Neuronal stem cell (in vitro differentiated cells): ENCODE measurements around the gene SSR3.
"Not testable (repeated sequence)": the region's sequence is repeated elsewhere in the genome, so short reads cannot be mapped to it uniquely, and the experiment has no call there.

Experiments
- DNase-seq: peaks from one replicate; pipeline ENCODE4 v3.0.0-alpha.2; 2013; ENCODE audit warnings: low spot score
- H2AFZ ChIP-seq: one replicate; pipeline ENCODE4 v1.6.1; 2013; ENCODE audit warnings: mild to moderate bottlenecking, low read length, inconsistent platforms
- H2AK5ac ChIP-seq: 2 replicates; pipeline ENCODE4 v1.6.1; 2013; ENCODE audit warnings: low read depth, mild to moderate bottlenecking, inconsistent platforms, low read length, moderate library complexity, mixed read lengths
- H2BK120ac ChIP-seq: 2 replicates; pipeline ENCODE4 v1.6.1; 2013; ENCODE audit warnings: low read depth, mild to moderate bottlenecking, inconsistent platforms, low read length, moderate library complexity, mixed read lengths
- H2BK12ac ChIP-seq: one replicate; pipeline ENCODE4 v1.6.1; 2013; ENCODE audit warnings: low read length, inconsistent platforms
- H2BK15ac ChIP-seq: 2 replicates; pipeline ENCODE4 v1.6.1; 2013; ENCODE audit warnings: mild to moderate bottlenecking, low read length, inconsistent platforms, mixed read lengths
- H2BK5ac ChIP-seq: one replicate; pipeline ENCODE4 v1.6.1; 2013; ENCODE audit warnings: inconsistent platforms, mild to moderate bottlenecking, low read length, moderate library complexity
- H3K14ac ChIP-seq: one replicate; pipeline ENCODE4 v1.6.1; 2013; ENCODE audit warnings: low read length, inconsistent platforms
- H3K18ac ChIP-seq: 2 replicates; pipeline ENCODE4 v1.6.1; 2013; ENCODE audit warnings: low read length, inconsistent platforms
- H3K23ac ChIP-seq: 2 replicates; pipeline ENCODE4 v1.6.1; 2013; ENCODE audit warnings: low read depth, mild to moderate bottlenecking, mixed read lengths, low read length, inconsistent platforms; ENCODE audit not compliant: poor library complexity
- H3K27ac ChIP-seq: replicated peaks from 3 replicates; pipeline ENCODE4 v1.5.1; 2013; ENCODE audit warnings: low read length, inconsistent platforms
- H3K27me3 ChIP-seq, 3 experiments: 2 replicates each; pipeline ENCODE4 v1.6.1; 2013; ENCODE audit warnings: low read length in 3 of 3, mild to moderate bottlenecking in 2 of 3, inconsistent platforms in 1 of 3, low read depth in 1 of 3, mixed read lengths in 1 of 3, moderate library complexity in 1 of 3; ENCODE audit not compliant: control insufficient read depth in 3 of 3, insufficient read depth in 3 of 3
- H3K36me3 ChIP-seq, 2 donors: replicated peaks in 1 of 2; 2 replicates each; pipeline ENCODE4 v1.6.1; 2013; ENCODE audit warnings: low read length in 2 of 2; ENCODE audit not compliant: control insufficient read depth in 2 of 2, insufficient read depth in 2 of 2
- H3K4ac ChIP-seq: 2 replicates; pipeline ENCODE4 v1.6.1; 2013; ENCODE audit warnings: inconsistent platforms, mild to moderate bottlenecking, low read length, moderate library complexity
- H3K4me1 ChIP-seq, 2 donors: 1 replicate in 1 of 2; 2 replicates in 1 of 2; pipeline ENCODE4 v1.6.1; 2013; ENCODE audit warnings: low read length in 2 of 2, low read depth in 1 of 2; ENCODE audit not compliant: control insufficient read depth in 2 of 2, insufficient read depth in 1 of 2
- H3K4me2 ChIP-seq: one replicate; pipeline ENCODE4 v1.6.1; 2013; ENCODE audit warnings: mild to moderate bottlenecking, low read length, inconsistent platforms; ENCODE audit not compliant: insufficient read depth, poor library complexity, severe bottlenecking
- H3K4me3 ChIP-seq, 2 donors: 2 replicates each; pipeline ENCODE4 v1.5.1; 2013; ENCODE audit warnings: low read length in 2 of 2, mild to moderate bottlenecking in 2 of 2, inconsistent platforms in 1 of 2, moderate library complexity in 1 of 2
- H3K79me1 ChIP-seq: one replicate; pipeline ENCODE4 v1.6.1; 2013; ENCODE audit warnings: low read depth, mild to moderate bottlenecking, inconsistent platforms, low read length, moderate library complexity
- H3K9ac ChIP-seq: one replicate; pipeline ENCODE4 v1.6.1; 2013; ENCODE audit warnings: mild to moderate bottlenecking, low read depth, low read length, inconsistent platforms; ENCODE audit not compliant: poor library complexity
- H3K9me3 ChIP-seq, 2 donors: replicated peaks in 1 of 2; 2 replicates each; pipeline versions ENCODE3 to v1.6.1; 2013; ENCODE audit warnings: low read length in 2 of 2, mild to moderate bottlenecking in 2 of 2, inconsistent platforms in 1 of 2, low read depth in 1 of 2, mixed read lengths in 1 of 2, moderate library complexity in 1 of 2; ENCODE audit not compliant: control insufficient read depth in 2 of 2, insufficient read depth in 1 of 2
- H4K8ac ChIP-seq: one replicate; pipeline ENCODE4 v1.6.1; 2013; ENCODE audit warnings: low read depth, mild to moderate bottlenecking, inconsistent platforms, low read length, moderate library complexity
- H4K91ac ChIP-seq: one replicate; pipeline ENCODE4 v1.6.1; 2013; ENCODE audit warnings: low read length, low read depth, mild to moderate bottlenecking, inconsistent platforms; ENCODE audit not compliant: poor library complexity
- WGBS, 2 donors: extraction: QIAGEN DNeasy Blood & Tissue Kit; methylation state at CpG; one replicate each; pipeline ENCODE4 v1.1.7; 2013; ENCODE audit warnings: missing lambda C conversion rate in 2 of 2, mixed read lengths in 1 of 2; ENCODE audit not compliant: insufficient read length in 2 of 2, insufficient replicate concordance in 1 of 2; ENCODE audit errors: extremely low coverage in 2 of 2; 5-methylcytosine and 5-hydroxymethylcytosine counted together

The SSR3 gene

DNA sequence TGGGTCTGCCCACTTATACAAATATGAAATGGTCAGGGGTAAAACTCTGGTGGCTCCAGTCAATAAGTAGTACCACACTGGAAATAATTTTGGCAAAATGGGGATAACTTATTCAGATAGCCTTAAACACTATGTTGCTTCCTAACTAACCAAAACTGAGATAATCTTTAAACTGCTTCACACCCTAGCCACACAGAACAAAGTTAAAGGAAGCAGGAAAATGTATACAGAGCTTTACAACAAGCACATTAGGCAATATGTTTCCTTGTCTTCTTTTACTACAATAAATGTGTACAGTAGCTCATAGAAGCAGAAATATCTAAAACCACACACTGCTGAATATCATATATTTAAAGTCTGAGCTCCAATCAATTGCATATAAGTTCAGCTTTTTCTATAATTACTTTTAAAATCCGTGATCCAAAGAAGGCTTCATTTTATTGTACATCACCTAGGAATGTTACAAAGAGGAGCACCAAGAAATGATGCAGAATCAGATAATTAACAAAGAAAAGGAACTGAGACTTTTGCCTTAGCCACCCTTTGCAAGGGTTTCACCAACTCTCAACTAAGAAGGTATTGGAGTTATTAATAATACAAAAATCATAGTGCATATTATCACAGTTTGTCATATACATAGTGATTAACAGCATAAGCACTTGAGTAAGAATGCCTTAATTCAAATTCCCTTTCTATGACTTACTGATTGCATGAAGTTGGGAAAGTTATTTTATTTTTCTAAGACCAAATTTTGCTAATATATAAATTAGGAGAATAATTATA lies 9.2 kb upstream of the SSR3 start:
- Histone ChIP-seq H3K4me1 (no peaks in the 10 kb centered on the region), H2AK5ac (no peak overlapping the region), H3K9ac (no peak overlapping the region), H3K4ac (no peak overlapping the region), H3K18ac (no peak overlapping the region), H3K14ac (no peak overlapping the region), H3K9me3 (no peaks in the 10 kb centered on the region), H3K23ac (no peak overlapping the region), H2BK12ac (no peak overlapping the region), H3K79me1 (no peaks in the 10 kb centered on the region), H3K4me2 (no peak overlapping the region), H4K91ac (no peak overlapping the region), H4K8ac (no peak overlapping the region), H3K27me3 (peaks cover 0 to 4% (median 0%) of the 10 kb centered on the region in 3 experiments), H2AFZ (no peak overlapping the region), H2BK5ac (no peak overlapping the region), H2BK120ac (no peak overlapping the region), H3K36me3 (no peaks in the 10 kb centered on the region), H2BK15ac (no peak overlapping the region), H3K27ac (no peak overlapping the region), H3K4me3 (no peak overlapping the region)
- no peak for DNase-seq
- no CpG with 5 or more reads among the region's 1 CpG for WGBS, 2 donors

DNA sequence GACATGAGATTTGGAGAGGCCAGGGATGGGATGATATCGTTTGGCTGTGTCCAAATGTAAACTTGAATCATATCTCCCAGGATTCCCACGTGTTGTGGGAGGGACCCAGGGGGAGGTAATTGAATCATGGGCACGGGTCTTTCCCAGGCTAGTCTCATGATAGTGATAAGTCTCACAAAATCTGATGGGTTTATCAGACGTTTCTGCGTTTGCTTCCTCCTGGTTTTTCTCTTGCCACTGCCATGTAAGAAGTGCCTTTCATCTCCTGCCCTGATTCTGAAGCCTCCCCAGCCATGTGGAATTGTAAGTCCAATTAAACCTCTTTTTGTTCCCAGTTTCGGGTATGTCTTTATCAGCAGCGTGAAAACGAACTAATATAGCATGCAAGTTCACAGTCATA lies 7.6 kb upstream of the SSR3 start:
- not testable (repeated sequence) for H3K18ac ChIP-seq, H3K4me1 ChIP-seq, H4K91ac ChIP-seq, H2BK120ac ChIP-seq, H3K4me3 ChIP-seq, H3K27ac ChIP-seq, H2AK5ac ChIP-seq, H3K9me3 ChIP-seq, H2BK5ac ChIP-seq, H3K4ac ChIP-seq, H3K27me3 ChIP-seq, H3K4me2 ChIP-seq, H2BK15ac ChIP-seq, H2BK12ac ChIP-seq, H4K8ac ChIP-seq, H3K36me3 ChIP-seq, H3K9ac ChIP-seq, H3K23ac ChIP-seq, H3K79me1 ChIP-seq, DNase-seq, H2AFZ ChIP-seq, H3K14ac ChIP-seq
- no CpG with 5 or more reads among the region's 8 CpGs for WGBS, 2 donors

DNA sequence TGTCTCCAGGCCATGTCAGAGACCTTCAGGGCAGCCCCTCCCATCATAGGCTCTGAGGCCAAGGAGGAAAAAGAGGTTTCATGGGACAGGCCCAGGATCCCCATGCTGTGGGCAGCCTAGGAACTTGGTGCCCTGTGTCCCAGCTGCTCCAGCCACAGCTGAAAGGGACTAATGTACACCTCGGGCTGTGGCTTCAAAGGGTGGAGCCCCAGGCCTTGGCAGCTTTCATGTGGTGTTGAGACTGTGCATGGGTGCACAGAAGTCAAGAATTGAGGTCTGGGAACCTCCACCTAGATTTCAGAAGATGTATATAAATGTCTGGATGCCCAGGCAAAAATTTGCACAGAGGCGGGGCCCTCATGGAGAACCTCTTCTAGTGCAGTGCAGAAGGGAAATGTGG lies 6.6 kb upstream of the SSR3 start:
- H3K4me3 ChIP-seq = no peak overlapping the region
- no peak overlapping the region for H3K4ac ChIP-seq
- no peak overlapping the region for H3K27ac ChIP-seq
- no peak overlapping the region for H3K14ac ChIP-seq
- H4K91ac ChIP-seq = no peak overlapping the region
- H3K4me1 ChIP-seq = peaks cover 0 to 2% of the 10 kb centered on the region in 2 donors
- no peaks in the 10 kb centered on the region for H3K79me1 ChIP-seq
- no peak overlapping the region for H4K8ac ChIP-seq
- no peak for DNase-seq
- no peaks in the 10 kb centered on the region for H3K9me3 ChIP-seq
- no peak overlapping the region for H2AK5ac ChIP-seq
- no peak overlapping the region for H3K4me2 ChIP-seq
- H2AFZ ChIP-seq = no peak overlapping the region
- no peak overlapping the region for H2BK15ac ChIP-seq
- H3K27me3 ChIP-seq = peaks cover 0 to 4% (median 0%) of the 10 kb centered on the region in 3 experiments
- H3K18ac ChIP-seq = no peak overlapping the region
- no peak overlapping the region for H2BK12ac ChIP-seq
- H2BK5ac ChIP-seq = no peak overlapping the region
- no peak overlapping the region for H3K23ac ChIP-seq
- H2BK120ac ChIP-seq = no peak overlapping the region
- WGBS, 2 donors = no CpG with 5 or more reads among the region's 2 CpGs
- no peaks in the 10 kb centered on the region for H3K36me3 ChIP-seq
- H3K9ac ChIP-seq = no peak overlapping the region

DNA sequence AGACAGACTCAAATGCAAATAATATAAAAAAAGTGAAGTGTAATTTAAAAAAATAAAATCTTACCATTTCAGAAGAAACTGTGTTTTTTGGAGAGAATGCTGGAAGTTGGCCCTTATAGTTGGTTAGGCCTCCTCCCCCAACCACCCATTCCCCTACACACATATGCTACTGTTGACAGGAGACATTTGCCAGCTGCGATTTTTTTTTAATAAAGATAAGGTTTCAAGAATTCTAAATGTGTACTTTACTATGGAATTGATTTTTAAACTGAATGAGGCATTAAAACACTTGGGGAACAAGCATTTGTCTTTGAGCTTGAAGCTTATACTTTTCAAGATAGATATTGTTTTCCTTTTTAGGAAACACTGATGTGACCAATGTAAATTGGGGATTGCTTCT lies 4.4 kb upstream of the SSR3 start:
- no peak overlapping the region for H3K4ac ChIP-seq
- H3K4me3 ChIP-seq = no peak overlapping the region
- no peaks in the 10 kb centered on the region for H3K9me3 ChIP-seq
- H3K4me1 ChIP-seq = peaks cover 1 to 2% of the 10 kb centered on the region in 2 donors
- H2BK12ac ChIP-seq = no peak overlapping the region
- no peak overlapping the region for H3K4me2 ChIP-seq
- no peak overlapping the region for H2BK15ac ChIP-seq
- peaks cover 0 to 1% (median 0%) of the 10 kb centered on the region in 3 experiments for H3K27me3 ChIP-seq
- H4K91ac ChIP-seq = no peak overlapping the region
- H3K14ac ChIP-seq = no peak overlapping the region
- no peaks in the 10 kb centered on the region for H3K36me3 ChIP-seq
- H3K23ac ChIP-seq = no peak overlapping the region
- peaks cover 4% of the 10 kb centered on the region for H3K79me1 ChIP-seq
- H2AFZ ChIP-seq = peak overlapping the region; percentile 3
- no peak overlapping the region for H3K9ac ChIP-seq
- no peak overlapping the region for H3K18ac ChIP-seq
- H2BK120ac ChIP-seq = no peak overlapping the region
- DNase-seq = no peak
- WGBS, 2 donors = no CpG with 5 or more reads among the region's 1 CpG
- no peak overlapping the region for H3K27ac ChIP-seq
- H4K8ac ChIP-seq = no peak overlapping the region
- no peak overlapping the region for H2BK5ac ChIP-seq
- H2AK5ac ChIP-seq = no peak overlapping the region
